Colon (tissue), 2 donors: Measurements from ENCODE around the gene ZNF225.
"Not testable (repeated sequence)": the region's sequence is repeated elsewhere in the genome, so short reads cannot be mapped to it uniquely, and the experiment has no call there.

Experiments used
- FAIRE-seq: peaks from 2 replicates; lab custom pipeline; 2012; peaks lifted over from hg19 to GRCh38; lab: Jason Lieb, UNC
- donor health status: control.
- donor health status: control.

The ZNF225 gene

GRCh38 chr19:44113138-44113783 lies at the start of gene ZNF225:
Gene ZNF225 (plus strand): TSS chr19:44113399. CDS start chr19:44115828, 2,429 bp downstream.
- FAIRE-seq, result peak; percentile 61

- FAIRE-seq, result no peak
These were observed 46.9 kb upstream of the ZNF225 start for GRCh38 chr19:44066305-44066704.

GRCh38 chr19:44069415-44069814 lies 43.8 kb upstream of the ZNF225 start:
- no peak for FAIRE-seq

GRCh38 chr19:44071824-44072542 lies 41.2 kb upstream of the ZNF225 start, which contains the start of gene ZNF284:
Gene ZNF284 (plus strand): TSS chr19:44072159. CDS start chr19:44076390, 4,231 bp downstream.
- no peak for FAIRE-seq

- no peak for FAIRE-seq
These were observed 40.4 kb upstream of the ZNF225 start for GRCh38 chr19:44072543-44073401.

GRCh38 chr19:44076325-44076724 lies 36.9 kb upstream of the ZNF225 start:
- no peak for FAIRE-seq

GRCh38 chr19:44092108-44092507 lies 21.1 kb upstream of the ZNF225 start:
- FAIRE-seq, result no peak

- peak; percentile 51 for FAIRE-seq
These were observed 19.1 kb upstream of the ZNF225 start, which contains the start of gene ZNF224 for GRCh38 chr19:44093931-44094765. Gene ZNF224 (plus strand): TSS chr19:44094361. CDS start chr19:44097874, 3,513 bp downstream.

- no peak for FAIRE-seq
These were observed 5.4 kb upstream of the ZNF225 start for GRCh38 chr19:44107751-44108150.

- FAIRE-seq, result no peak
These were observed 3.7 kb upstream of the ZNF225 start for GRCh38 chr19:44109458-44109857.

- no peak for FAIRE-seq
These were observed 1.2 kb upstream of the ZNF225 start for GRCh38 chr19:44111910-44112463.

GRCh38 chr19:44112802-44113137 lies 429 bp upstream of the ZNF225 start:
- no peak for FAIRE-seq

- no peak for FAIRE-seq
These were observed 688 bp downstream of the ZNF225 start for GRCh38 chr19:44113784-44114390.

- not testable (repeated sequence) for FAIRE-seq
These were observed 8.0 kb downstream of the ZNF225 start for GRCh38 chr19:44121162-44121561.

GRCh38 chr19:44131955-44132354 lies 18.8 kb downstream of the ZNF225 start:
- FAIRE-seq, result no peak

- no peak for FAIRE-seq
These were observed 28.2 kb downstream of the ZNF225 start, which contains the start of gene ZNF234 for GRCh38 chr19:44141191-44142058. Gene ZNF234 (plus strand): TSS chr19:44141554. CDS start chr19:44144633, 3,079 bp downstream.

- no peak for FAIRE-seq
These were observed 28.8 kb downstream of the ZNF225 start for GRCh38 chr19:44142059-44142433.

- no peak for FAIRE-seq
These were observed 36.6 kb downstream of the ZNF225 start for GRCh38 chr19:44149776-44150175.

- FAIRE-seq, result no peak
These were observed 38.3 kb downstream of the ZNF225 start for GRCh38 chr19:44151491-44151890.

- no peak for FAIRE-seq
These were observed 43.3 kb downstream of the ZNF225 start for GRCh38 chr19:44156475-44156874.
